ENCODE results near the gene GOSR2.

- TF ChIP-seq POLR2A (IDR thresholded peaks at IDR 0.05), result no peak
- no peak for TF ChIP-seq CTCF (IDR thresholded peaks at IDR 0.05)
Observed at GRCh38 chr17:46968896-46969295, 45.9 kb downstream of the GOSR2 start.
